Astrocyte of the spinal cord (primary cell): Measurements from ENCODE around the gene AP5S1.

Source experiments
- DNase-seq: peaks from one replicate; pipeline ENCODE4 v3.0.0; 2011; ENCODE audit warnings: low read depth, low spot score
- H3K4me3 ChIP-seq: 2 replicates; pipeline ENCODE4 v1.5.1; 2011; ENCODE audit warnings: low read depth, mild to moderate bottlenecking, low read length, moderate library complexity
- in situ Hi-C: cut with HindIII; loops from 2 replicates; pipeline ENCODE4 v1.10.0; 2017; ENCODE audit warnings: low sequenced_read_pairs
- TF ChIP-seq, protein P1 (sequence below): IDR thresholded peaks from 2 replicates; pipeline ENCODE4 v1.5.1; 2012; ENCODE audit warnings: low read depth, mild to moderate bottlenecking, low read length, inconsistent platforms

The AP5S1 gene

DNA sequence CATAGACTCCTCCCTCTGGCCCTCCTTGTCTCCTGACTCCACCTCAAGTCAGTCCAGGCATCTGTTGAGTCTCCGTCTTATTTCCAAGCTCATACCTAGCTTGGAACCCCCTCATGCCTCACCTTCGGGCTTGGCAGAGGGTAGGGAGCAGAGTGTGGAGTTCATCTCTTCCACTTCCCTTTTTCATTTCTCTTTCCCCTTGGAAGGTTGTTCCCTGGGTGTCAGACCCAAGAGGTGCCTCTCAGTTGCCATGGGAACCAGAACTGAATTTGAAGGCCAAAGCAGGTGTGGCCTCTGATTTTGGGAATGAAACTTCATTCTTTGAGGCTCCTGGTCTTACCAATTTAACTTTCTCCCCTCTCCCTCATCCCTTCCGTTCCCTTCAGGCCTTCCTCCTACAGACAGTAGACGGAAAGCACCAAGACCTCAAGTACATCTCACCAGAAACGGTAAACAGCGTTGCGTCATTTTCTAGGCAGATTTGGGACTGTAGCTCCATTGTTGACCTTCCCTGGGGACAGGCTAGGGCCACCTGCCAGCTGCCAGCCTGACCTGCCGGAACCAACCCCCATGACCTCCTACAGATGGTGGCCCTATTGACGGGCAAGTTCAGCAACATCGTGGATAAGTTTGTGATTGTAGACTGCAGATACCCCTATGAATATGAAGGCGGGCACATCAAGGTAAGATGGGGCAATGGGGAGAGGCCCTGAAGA lies 17.7 kb upstream of the AP5S1 start:
- TF ChIP-seq, protein P1, sequence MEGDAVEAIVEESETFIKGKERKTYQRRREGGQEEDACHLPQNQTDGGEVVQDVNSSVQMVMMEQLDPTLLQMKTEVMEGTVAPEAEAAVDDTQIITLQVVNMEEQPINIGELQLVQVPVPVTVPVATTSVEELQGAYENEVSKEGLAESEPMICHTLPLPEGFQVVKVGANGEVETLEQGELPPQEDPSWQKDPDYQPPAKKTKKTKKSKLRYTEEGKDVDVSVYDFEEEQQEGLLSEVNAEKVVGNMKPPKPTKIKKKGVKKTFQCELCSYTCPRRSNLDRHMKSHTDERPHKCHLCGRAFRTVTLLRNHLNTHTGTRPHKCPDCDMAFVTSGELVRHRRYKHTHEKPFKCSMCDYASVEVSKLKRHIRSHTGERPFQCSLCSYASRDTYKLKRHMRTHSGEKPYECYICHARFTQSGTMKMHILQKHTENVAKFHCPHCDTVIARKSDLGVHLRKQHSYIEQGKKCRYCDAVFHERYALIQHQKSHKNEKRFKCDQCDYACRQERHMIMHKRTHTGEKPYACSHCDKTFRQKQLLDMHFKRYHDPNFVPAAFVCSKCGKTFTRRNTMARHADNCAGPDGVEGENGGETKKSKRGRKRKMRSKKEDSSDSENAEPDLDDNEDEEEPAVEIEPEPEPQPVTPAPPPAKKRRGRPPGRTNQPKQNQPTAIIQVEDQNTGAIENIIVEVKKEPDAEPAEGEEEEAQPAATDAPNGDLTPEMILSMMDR, result no peak
- no peak for DNase-seq
- no peak overlapping the region for H3K4me3 ChIP-seq
- in situ Hi-C loops, result no loop called here

DNA sequence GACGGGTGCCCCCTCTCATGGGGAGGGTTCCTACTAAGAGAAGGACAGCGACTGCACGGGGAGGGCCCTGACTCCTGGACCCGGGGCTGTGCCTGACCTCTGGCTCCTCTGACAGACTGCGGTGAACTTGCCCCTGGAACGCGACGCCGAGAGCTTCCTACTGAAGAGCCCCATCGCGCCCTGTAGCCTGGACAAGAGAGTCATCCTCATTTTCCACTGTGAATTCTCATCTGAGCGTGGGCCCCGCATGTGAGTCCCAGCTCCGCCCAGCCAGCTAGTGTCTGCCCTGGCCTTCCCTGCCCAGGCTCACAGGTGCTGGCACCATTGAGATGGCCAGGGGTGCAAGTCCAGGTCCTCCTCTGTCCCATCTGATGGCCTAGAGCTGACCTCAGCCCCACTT lies 17.1 kb upstream of the AP5S1 start:
- H3K4me3 ChIP-seq, result no peak overlapping the region
- no peak for DNase-seq
- TF ChIP-seq, protein P1, result no peak
- in situ Hi-C loops, result no loop called here

DNA sequence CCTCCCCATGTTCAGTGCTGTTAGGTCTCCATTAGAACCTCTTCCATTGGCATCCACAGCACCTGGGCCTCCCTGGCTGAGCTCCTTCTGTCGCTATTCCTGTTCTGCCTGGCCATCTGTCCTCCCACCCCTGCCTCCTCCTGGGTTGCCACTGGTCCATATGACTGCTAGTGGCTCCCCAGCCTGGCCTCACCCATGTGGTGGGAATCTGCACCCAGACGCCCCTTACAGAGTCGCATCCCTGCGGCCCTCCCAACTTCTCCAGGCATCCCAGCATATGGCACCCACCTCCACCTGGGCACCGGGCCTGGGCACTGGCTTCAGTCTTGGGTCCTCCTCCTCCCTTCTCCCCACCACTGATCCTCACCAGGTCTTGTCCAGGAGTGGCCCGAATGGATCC lies 16.5 kb upstream of the AP5S1 start:
- in situ Hi-C loops, result no loop called here
- DNase-seq, result no peak
- no peak overlapping the region for H3K4me3 ChIP-seq
- TF ChIP-seq, protein P1, result no peak

DNA sequence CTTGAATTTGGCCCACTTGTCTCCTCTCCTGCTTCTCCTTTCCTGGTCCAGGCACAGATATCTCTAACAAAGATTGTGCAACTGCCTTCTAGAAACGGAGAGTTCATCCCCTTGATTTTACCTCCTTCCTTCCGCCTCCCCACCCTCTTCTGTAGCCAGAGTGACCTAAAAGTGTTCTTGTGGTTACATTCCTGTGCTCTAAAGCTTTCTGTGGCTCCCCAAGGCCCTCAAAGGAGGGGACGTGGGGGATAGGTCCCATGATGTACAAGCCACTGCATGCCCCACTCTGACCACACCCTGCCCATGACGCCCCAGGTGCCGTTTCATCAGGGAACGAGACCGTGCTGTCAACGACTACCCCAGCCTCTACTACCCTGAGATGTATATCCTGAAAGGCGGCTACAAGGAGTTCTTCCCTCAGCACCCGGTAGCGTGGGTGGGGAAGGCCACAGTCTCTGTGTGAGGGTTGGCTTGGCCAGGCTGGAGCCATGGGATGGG lies 16.0 kb upstream of the AP5S1 start:
- no peak overlapping the region for H3K4me3 ChIP-seq
- TF ChIP-seq, protein P1, result no peak
- no peak for DNase-seq
- in situ Hi-C loops, result no loop called here

DNA sequence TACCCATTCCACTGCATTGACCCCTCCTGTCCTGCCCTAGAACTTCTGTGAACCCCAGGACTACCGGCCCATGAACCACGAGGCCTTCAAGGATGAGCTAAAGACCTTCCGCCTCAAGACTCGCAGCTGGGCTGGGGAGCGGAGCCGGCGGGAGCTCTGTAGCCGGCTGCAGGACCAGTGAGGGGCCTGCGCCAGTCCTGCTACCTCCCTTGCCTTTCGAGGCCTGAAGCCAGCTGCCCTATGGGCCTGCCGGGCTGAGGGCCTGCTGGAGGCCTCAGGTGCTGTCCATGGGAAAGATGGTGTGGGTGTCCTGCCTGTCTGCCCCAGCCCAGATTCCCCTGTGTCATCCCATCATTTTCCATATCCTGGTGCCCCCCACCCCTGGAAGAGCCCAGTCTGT lies 15.6 kb upstream of the AP5S1 start:
- TF ChIP-seq, protein P1, result no peak
- DNase-seq, result no peak
- no peak overlapping the region for H3K4me3 ChIP-seq
- in situ Hi-C loops, result no loop called here

DNA sequence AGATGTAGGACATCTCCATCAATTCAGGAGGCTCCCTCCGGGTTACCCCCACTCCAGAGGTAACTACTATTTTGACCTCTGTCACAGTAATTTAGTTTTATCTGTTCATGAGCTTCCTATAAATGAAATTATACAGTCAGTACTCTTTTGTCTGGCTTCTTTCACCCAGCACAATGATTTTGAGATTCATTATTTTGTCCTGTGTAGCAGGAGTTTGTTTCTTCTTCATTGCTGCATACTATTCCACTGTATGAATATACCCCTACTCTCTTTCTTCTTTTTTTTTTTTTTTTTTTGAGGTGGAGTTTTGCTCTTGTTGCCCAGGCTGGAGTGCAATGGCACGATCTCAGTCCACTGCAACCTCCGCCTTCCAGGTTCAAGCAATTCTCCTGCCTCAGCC lies 11.8 kb upstream of the AP5S1 start:
- no peak for DNase-seq
- in situ Hi-C loops, result no loop called here
- TF ChIP-seq, protein P1, result no peak
- no peak overlapping the region for H3K4me3 ChIP-seq
